ENCODE measurements around the gene DHRS11.
A peak's percentile ranks its signal among the peaks of the same experiment; 100 is the strongest.
"Not testable (repeated sequence)": the region's sequence is repeated elsewhere in the genome, so short reads cannot be mapped to it uniquely, and the experiment has no call there.

DHRS11 gene

DNA sequence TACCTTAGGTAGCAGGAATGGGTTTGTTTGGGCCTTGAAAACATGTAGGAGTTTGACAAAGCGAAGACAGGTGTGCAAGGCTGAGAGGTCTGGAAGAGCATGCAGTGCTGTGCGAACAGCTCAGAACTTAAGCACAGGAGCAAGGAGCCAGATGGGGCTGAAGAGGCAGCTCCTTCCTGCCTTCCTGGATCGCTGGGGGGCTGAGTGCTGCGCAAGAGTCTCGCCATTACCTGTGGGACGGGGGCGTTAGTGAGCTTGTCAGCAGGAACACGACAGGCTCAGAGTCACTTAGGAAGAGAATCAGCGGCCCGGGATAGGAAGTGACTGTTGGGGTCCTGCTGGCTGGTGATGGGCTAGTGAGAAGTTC lies 9.2 kb downstream of the DHRS11 start:
- Histone ChIP-seq H3K4me2 (ENCODE audit: low read length) (peak overlapping the region; percentile 87), H3K9ac (ENCODE audit: low read length) (peak overlapping the region; percentile 83)

DNA sequence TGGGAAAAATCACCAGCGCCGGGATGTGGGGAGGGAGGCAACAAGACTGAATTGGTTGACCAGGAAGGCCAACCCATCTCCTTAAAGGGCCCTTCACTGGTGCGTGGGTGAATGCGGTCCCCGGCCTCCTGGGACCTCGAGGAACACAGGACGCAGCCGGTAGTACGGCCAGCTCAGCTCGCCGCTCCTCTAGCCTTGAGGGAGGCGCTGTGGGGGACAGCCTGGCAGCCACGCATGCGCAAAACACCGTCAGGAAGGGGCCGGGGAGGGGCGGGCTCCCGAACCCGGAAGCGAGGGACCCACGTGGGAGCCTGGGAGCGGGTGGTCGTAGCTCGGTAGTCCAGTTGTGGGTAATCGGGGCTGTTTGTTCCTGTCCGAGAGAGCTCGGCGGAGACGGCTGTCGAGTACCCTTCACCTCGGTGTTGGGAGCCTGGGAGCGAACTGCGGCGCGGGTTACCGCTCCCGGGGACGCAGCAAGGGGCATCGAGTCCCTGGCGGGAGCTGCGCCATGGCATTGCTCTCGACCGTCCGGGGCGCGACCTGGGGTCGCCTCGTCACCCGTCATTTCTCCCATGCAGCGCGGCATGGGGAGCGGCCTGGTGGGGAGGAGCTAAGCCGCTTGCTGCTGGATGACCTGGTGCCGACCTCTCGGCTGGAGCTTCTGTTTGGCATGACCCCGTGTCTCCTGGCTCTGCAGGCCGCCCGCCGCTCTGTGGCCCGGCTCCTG lies 9.8 kb downstream of the DHRS11 start, which contains the start of gene MRM1:
MRM1 (plus strand) TSS at position 281 of the 727 bp plus-strand sequence; CDS start at position 509, 228 bp downstream.
- H4K5ac ChIP-seq (ENCODE audit: low read length), result no peak within 1 kb of the TSS
- H3K27me3 ChIP-seq (ENCODE audit: insufficient read depth, low read length, poor library complexity), result no peaks in the 10 kb centered on the region
- H3K4me3 ChIP-seq (ENCODE audit: low read length), result peak within 1 kb of the TSS; percentile 93
- H3K36me3 ChIP-seq (ENCODE audit: control insufficient read depth, insufficient read depth, low read length), result peaks cover 2% of the 10 kb centered on the region
- peak within 1 kb of the TSS; percentile 87 for H3K4me2 ChIP-seq (ENCODE audit: low read length)
- H3K27ac ChIP-seq (ENCODE audit: low read depth, low read length), result peak within 1 kb of the TSS; percentile 81
- peak within 1 kb of the TSS; percentile 98 for H3K56ac ChIP-seq (ENCODE audit: low read length)
- H3K9ac ChIP-seq (ENCODE audit: low read length), result peak within 1 kb of the TSS; percentile 97
- peak within 1 kb of the TSS; percentile 5 for H3K18ac ChIP-seq (ENCODE audit: low read length)
- peak within 1 kb of the TSS; percentile 39 for H3K4ac ChIP-seq (ENCODE audit: low read depth, low read length)
- peak; percentile 95 for DNase-seq
- no CpG with 5 or more reads among the region's 60 CpGs for WGBS (ENCODE audit: extremely low coverage, insufficient coverage, low lambda C conversion rate)
- peaks cover 7% of the 10 kb centered on the region for H3K4me1 ChIP-seq (ENCODE audit: control insufficient read depth, low read depth, low read length)
- H2BK5ac ChIP-seq (ENCODE audit: low read length), result peak within 1 kb of the TSS; percentile 67
- H4K8ac ChIP-seq (ENCODE audit: low read depth, low read length), result no peak within 1 kb of the TSS
- H2BK120ac ChIP-seq (ENCODE audit: low read depth, low read length), result no peak within 1 kb of the TSS
- H2BK15ac ChIP-seq (replicated peaks; ENCODE audit: low read depth), result no peak within 1 kb of the TSS
- H2AK5ac ChIP-seq (ENCODE audit: low read length), result peak within 1 kb of the TSS; percentile 56
- H3K79me2 ChIP-seq (ENCODE audit: control insufficient read depth, insufficient read depth, low read length), result peaks cover 8% of the 10 kb centered on the region
- H3K23ac ChIP-seq (ENCODE audit: low read length), result peak within 1 kb of the TSS; percentile 98
- peaks cover 19% of the 10 kb centered on the region for H3K79me1 ChIP-seq (ENCODE audit: low read length)

More for the DNA sequence above, 9.2 kb downstream of the DHRS11 start:
- no peak for DNase-seq
- WGBS (ENCODE audit: extremely low coverage, insufficient coverage, low lambda C conversion rate), result no CpG with 5 or more reads among the region's 10 CpGs
- no peak overlapping the region for H4K5ac ChIP-seq (ENCODE audit: low read length)
- H3K27me3 ChIP-seq (ENCODE audit: insufficient read depth, low read length, poor library complexity), result no peaks in the 10 kb centered on the region
- peaks cover 7% of the 10 kb centered on the region for H3K4me1 ChIP-seq (ENCODE audit: control insufficient read depth, low read depth, low read length)
- no peak overlapping the region for H4K8ac ChIP-seq (ENCODE audit: low read depth, low read length)
- no peak overlapping the region for H3K4ac ChIP-seq (ENCODE audit: low read depth, low read length)
- peak overlapping the region; percentile 56 for H2AK5ac ChIP-seq (ENCODE audit: low read length)
- peaks cover 8% of the 10 kb centered on the region for H3K79me2 ChIP-seq (ENCODE audit: control insufficient read depth, insufficient read depth, low read length)
- peak overlapping the region; percentile 40 for H2BK5ac ChIP-seq (ENCODE audit: low read length)
- no peak overlapping the region for H2BK15ac ChIP-seq (replicated peaks; ENCODE audit: low read depth)
- no peak overlapping the region for H2BK120ac ChIP-seq (ENCODE audit: low read depth, low read length)
- H3K18ac ChIP-seq (ENCODE audit: low read length), result no peak overlapping the region
- no peak overlapping the region for H3K4me3 ChIP-seq (ENCODE audit: low read length)
- peaks cover 2% of the 10 kb centered on the region for H3K36me3 ChIP-seq (ENCODE audit: control insufficient read depth, insufficient read depth, low read length)
- no peak overlapping the region for H3K23ac ChIP-seq (ENCODE audit: low read length)
- H3K27ac ChIP-seq (ENCODE audit: low read depth, low read length), result peak overlapping the region; percentile 81
- H3K79me1 ChIP-seq (ENCODE audit: low read length), result peaks cover 18% of the 10 kb centered on the region
- H3K56ac ChIP-seq (ENCODE audit: low read length), result peak overlapping the region; percentile 86

DNA sequence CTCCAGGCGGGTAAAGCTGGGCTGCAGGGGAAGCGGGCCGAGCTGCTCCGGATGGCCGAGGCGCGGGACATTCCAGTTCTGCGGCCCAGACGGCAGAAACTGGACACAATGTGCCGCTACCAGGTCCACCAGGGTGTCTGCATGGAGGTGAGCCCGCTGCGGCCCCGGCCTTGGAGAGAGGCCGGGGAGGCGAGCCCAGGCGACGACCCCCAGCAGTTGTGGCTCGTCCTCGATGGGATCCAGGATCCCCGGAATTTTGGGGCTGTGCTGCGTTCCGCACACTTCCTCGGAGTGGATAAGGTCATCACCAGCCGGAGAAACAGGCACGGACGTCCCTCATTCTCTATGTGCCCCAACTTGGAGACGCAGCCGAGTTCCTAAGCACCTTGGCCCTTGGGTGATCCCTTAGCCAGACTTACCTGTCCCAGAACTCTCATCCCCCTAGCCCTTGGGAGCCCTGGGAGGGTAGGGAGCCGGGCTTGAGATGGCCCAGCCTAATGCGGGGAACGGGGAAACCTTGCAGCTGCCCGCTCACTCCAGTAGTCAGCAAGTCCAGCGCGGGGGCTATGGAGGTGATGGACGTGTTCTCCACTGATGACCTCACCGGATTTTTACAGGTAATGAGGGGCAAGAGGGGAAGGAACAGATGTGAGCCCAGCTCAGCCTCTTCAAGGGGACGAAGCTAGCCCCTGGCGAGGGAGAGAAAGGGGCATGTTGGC lies 10.5 kb downstream of the DHRS11 start:
- Histone ChIP-seq H2BK120ac (ENCODE audit: low read depth, low read length) (no peak overlapping the region), H3K4me2 (ENCODE audit: low read length) (peak overlapping the region; percentile 73), H3K79me2 (ENCODE audit: control insufficient read depth, insufficient read depth, low read length) (peaks cover 8% of the 10 kb centered on the region), H2BK15ac (replicated peaks; ENCODE audit: low read depth) (no peak overlapping the region), H2BK5ac (ENCODE audit: low read length) (no peak overlapping the region), H3K27me3 (ENCODE audit: insufficient read depth, low read length, poor library complexity) (no peaks in the 10 kb centered on the region), H4K5ac (ENCODE audit: low read length) (no peak overlapping the region), H3K23ac (ENCODE audit: low read length) (peak overlapping the region; percentile 98), H3K56ac (ENCODE audit: low read length) (peak overlapping the region; percentile 98), H3K9ac (ENCODE audit: low read length) (peak overlapping the region; percentile 97), H3K79me1 (ENCODE audit: low read length) (peaks cover 18% of the 10 kb centered on the region), H3K18ac (ENCODE audit: low read length) (peak overlapping the region; percentile 5), H3K27ac (ENCODE audit: low read depth, low read length) (no peak overlapping the region), H3K4me1 (ENCODE audit: control insufficient read depth, low read depth, low read length) (peaks cover 7% of the 10 kb centered on the region), H3K4me3 (ENCODE audit: low read length) (peak overlapping the region; percentile 93), H3K36me3 (ENCODE audit: control insufficient read depth, insufficient read depth, low read length) (peaks cover 2% of the 10 kb centered on the region), H2AK5ac (ENCODE audit: low read length) (no peak overlapping the region), H4K8ac (ENCODE audit: low read depth, low read length) (no peak overlapping the region), H3K4ac (ENCODE audit: low read depth, low read length) (peak overlapping the region; percentile 39)
- no CpG with 5 or more reads among the region's 38 CpGs for WGBS (ENCODE audit: extremely low coverage, insufficient coverage, low lambda C conversion rate)
- peak; percentile 41 for DNase-seq

DNA sequence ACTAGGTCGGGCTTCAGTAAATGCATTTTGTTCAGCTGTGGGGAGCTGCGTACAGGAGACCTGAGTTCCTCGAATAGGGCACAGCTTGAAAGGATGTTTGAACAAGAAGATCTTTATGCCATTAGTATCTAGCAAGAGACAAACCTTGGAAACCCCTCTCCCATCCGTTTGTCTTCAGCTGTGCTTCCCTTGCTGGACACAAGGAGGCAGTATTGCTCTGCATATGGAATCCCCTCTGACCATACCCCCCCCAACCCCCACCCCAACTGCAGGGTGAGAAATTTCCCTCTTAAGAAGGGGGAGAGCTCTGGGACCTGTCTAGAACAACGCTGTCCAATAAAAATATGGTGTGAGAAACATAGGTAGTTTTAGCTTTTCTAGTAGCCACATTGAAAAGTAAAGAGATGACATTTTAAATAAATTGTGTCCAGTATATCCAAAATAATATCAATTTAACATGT lies 11.3 kb downstream of the DHRS11 start:
- H3K4ac ChIP-seq (ENCODE audit: low read depth, low read length), result no peak overlapping the region
- no peaks in the 10 kb centered on the region for H3K36me3 ChIP-seq (ENCODE audit: control insufficient read depth, insufficient read depth, low read length)
- H3K27ac ChIP-seq (ENCODE audit: low read depth, low read length), result no peak overlapping the region
- H4K8ac ChIP-seq (ENCODE audit: low read depth, low read length), result no peak overlapping the region
- WGBS (ENCODE audit: extremely low coverage, insufficient coverage, low lambda C conversion rate), result no CpG with 5 or more reads among the region's 5 CpGs
- DNase-seq, result peak; percentile 88
- H3K18ac ChIP-seq (ENCODE audit: low read length), result no peak overlapping the region
- no peaks in the 10 kb centered on the region for H3K27me3 ChIP-seq (ENCODE audit: insufficient read depth, low read length, poor library complexity)
- H3K23ac ChIP-seq (ENCODE audit: low read length), result no peak overlapping the region
- H3K4me1 ChIP-seq (ENCODE audit: control insufficient read depth, low read depth, low read length), result peaks cover 7% of the 10 kb centered on the region
- H3K9ac ChIP-seq (ENCODE audit: low read length), result peak overlapping the region; percentile 97
- H2BK15ac ChIP-seq (replicated peaks; ENCODE audit: low read depth), result no peak overlapping the region
- H4K5ac ChIP-seq (ENCODE audit: low read length), result no peak overlapping the region
- no peak overlapping the region for H2BK120ac ChIP-seq (ENCODE audit: low read depth, low read length)
- no peak overlapping the region for H2BK5ac ChIP-seq (ENCODE audit: low read length)
- H3K56ac ChIP-seq (ENCODE audit: low read length), result peak overlapping the region; percentile 98
- peaks cover 19% of the 10 kb centered on the region for H3K79me1 ChIP-seq (ENCODE audit: low read length)
- peak overlapping the region; percentile 73 for H3K4me2 ChIP-seq (ENCODE audit: low read length)
- H3K79me2 ChIP-seq (ENCODE audit: control insufficient read depth, insufficient read depth, low read length), result peaks cover 8% of the 10 kb centered on the region
- peak overlapping the region; percentile 93 for H3K4me3 ChIP-seq (ENCODE audit: low read length)
- no peak overlapping the region for H2AK5ac ChIP-seq (ENCODE audit: low read length)

DNA sequence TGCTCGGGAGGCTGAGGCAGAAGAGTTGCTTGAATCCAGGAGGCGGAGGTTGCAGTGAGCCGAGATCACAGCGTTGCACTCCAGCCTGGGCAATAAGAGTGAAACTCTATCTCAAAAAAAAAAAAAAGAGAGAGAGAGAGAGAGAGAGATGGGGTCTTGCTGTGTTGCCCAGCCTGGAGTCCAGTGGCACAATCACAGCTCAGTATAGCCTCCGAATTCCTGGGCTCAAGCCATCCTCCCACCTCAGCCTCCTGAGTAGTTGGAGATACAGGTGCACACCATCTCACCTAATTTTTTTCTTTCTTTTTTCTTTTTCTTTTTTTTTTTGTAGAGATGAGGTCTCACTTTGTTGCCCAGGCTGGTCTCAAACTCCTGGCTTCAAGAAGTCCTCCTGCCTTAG lies 13.3 kb downstream of the DHRS11 start:
- not testable (repeated sequence) for H3K36me3 ChIP-seq (ENCODE audit: control insufficient read depth, insufficient read depth, low read length); H4K5ac ChIP-seq (ENCODE audit: low read length); H3K56ac ChIP-seq (ENCODE audit: low read length); H3K27ac ChIP-seq (ENCODE audit: low read depth, low read length); H3K27me3 ChIP-seq (ENCODE audit: insufficient read depth, low read length, poor library complexity); H3K23ac ChIP-seq (ENCODE audit: low read length); H2BK15ac ChIP-seq (replicated peaks; ENCODE audit: low read depth); H3K9ac ChIP-seq (ENCODE audit: low read length); H3K4me2 ChIP-seq (ENCODE audit: low read length); H2BK5ac ChIP-seq (ENCODE audit: low read length); H3K4me3 ChIP-seq (ENCODE audit: low read length); H4K8ac ChIP-seq (ENCODE audit: low read depth, low read length); H2AK5ac ChIP-seq (ENCODE audit: low read length); H2BK120ac ChIP-seq (ENCODE audit: low read depth, low read length); H3K79me2 ChIP-seq (ENCODE audit: control insufficient read depth, insufficient read depth, low read length); H3K4me1 ChIP-seq (ENCODE audit: control insufficient read depth, low read depth, low read length); H3K18ac ChIP-seq (ENCODE audit: low read length); DNase-seq; H3K4ac ChIP-seq (ENCODE audit: low read depth, low read length)
- H3K79me1 ChIP-seq (ENCODE audit: low read length), result peaks cover 19% of the 10 kb centered on the region
- WGBS (ENCODE audit: extremely low coverage, insufficient coverage, low lambda C conversion rate), result no CpG with 5 or more reads among the region's 5 CpGs
